Measurements from ENCODE around the gene HLX. TPM values are rescaled to one million over a fixed set of nuclear protein-coding genes. Genes with fewer than 3 reads are reported as not detected.

Gene HLX
- total and polyA plus RNA-seq, 4 donors, result 3.0 to 8.3 (median 6.1) TPM

DNA sequence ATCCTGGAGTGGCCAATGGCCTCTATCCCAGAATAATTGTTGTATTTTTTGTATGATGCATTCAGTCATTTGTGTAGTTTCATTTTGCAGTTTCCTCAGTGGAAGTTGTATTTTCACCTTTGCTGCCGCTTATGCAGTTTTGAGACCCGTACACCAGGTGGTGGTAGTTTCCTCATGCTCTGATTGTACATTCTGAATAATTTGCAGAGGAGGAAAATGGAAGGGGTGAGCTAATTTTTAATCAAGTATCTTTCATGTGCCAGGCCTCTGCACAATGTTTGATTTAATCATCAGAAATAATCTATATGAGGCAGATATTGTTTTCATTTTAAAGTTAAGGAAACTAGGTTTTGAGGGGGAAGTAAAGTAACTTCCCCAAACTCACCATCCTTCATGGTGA, 29.5 kb downstream of the HLX start:
- no peak for DNase-seq (ENCODE audit: low spot score)
- no peaks in the 10 kb centered on the region for H3K36me3 ChIP-seq (ENCODE audit: control insufficient read depth in 4 of 4, insufficient read depth in 3 of 4, low read depth in 1 of 4, low read length in 3 of 4)
- TF ChIP-seq FOXA1 (IDR thresholded peaks at IDR 0.05) (no peak), YY1 (IDR thresholded peaks at IDR 0.05) (peak; percentile 67), RAD21 (IDR thresholded peaks at IDR 0.05) (peak; percentile 96 to 97), JUND (IDR thresholded peaks at IDR 0.05) (no peak), EGR1 (IDR thresholded peaks at IDR 0.05; ENCODE audit: low read depth in 2 of 2) (peak in 1 of 2 donors; percentile 52), RXRA (IDR thresholded peaks at IDR 0.05) (peak in 1 of 2 donors; percentile 16), CTCF (IDR thresholded peaks at IDR 0.05; ENCODE audit: low read depth, low read length, missing input control) (peak; percentile 83), HNF4A (conservative IDR thresholded peaks at IDR 0.05) (peak in 1 of 2 donors; percentile 11)
- H3K9ac ChIP-seq (ENCODE audit: low read depth in 1 of 2, low read length in 2 of 2), result no peak overlapping the region
- H3K4me3 ChIP-seq (ENCODE audit: low read depth in 1 of 3, low read length in 3 of 3), result no peak overlapping the region
- no peaks in the 10 kb centered on the region for H3K9me3 ChIP-seq (ENCODE audit: control insufficient read depth in 4 of 4, low read length in 3 of 4)
- H3K27ac ChIP-seq (ENCODE audit: low read depth in 1 of 2, low read length in 2 of 2), result no peak overlapping the region
- peaks cover 5 to 17% (median 10%) of the 10 kb centered on the region in 4 donors for H3K4me1 ChIP-seq (ENCODE audit: control insufficient read depth in 4 of 4, insufficient read depth in 4 of 4, low read length in 3 of 4)
- no peaks in the 10 kb centered on the region for H3K27me3 ChIP-seq (ENCODE audit: control insufficient read depth in 4 of 4, insufficient read depth in 4 of 4, low read length in 3 of 4)
- 26% methylated on average over 2 of the region's 2 CpGs for WGBS

DNA sequence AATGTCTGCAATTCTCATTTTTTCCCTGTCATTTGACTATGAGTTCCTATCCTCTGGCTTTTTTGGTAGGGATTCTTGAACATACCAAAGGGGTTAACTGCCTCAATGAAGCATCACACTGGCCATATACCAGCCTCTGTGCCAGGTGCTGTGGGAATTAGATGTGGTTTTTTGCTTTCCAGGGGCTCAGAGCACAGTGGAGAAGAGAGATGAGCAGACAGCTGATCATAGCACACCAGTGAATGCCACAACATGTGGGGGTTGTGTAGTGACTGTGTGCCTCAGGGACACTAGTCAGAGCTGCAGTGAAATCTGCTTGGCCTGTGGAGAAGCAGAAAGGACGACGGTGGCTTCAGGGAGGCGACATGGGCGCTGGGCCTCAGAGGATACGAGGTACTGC, 30.8 kb downstream of the HLX start:
- DNase-seq (ENCODE audit: low spot score), result no peak
- Histone ChIP-seq H3K4me3 (ENCODE audit: low read depth in 1 of 3, low read length in 3 of 3) (no peak overlapping the region), H3K27ac (ENCODE audit: low read depth in 1 of 2, low read length in 2 of 2) (no peak overlapping the region), H3K36me3 (ENCODE audit: control insufficient read depth in 4 of 4, insufficient read depth in 3 of 4, low read depth in 1 of 4, low read length in 3 of 4) (no peaks in the 10 kb centered on the region), H3K9me3 (ENCODE audit: control insufficient read depth in 4 of 4, low read length in 3 of 4) (no peaks in the 10 kb centered on the region), H3K27me3 (ENCODE audit: control insufficient read depth in 4 of 4, insufficient read depth in 4 of 4, low read length in 3 of 4) (no peaks in the 10 kb centered on the region), H3K4me1 (ENCODE audit: control insufficient read depth in 4 of 4, insufficient read depth in 4 of 4, low read length in 3 of 4) (peaks cover 9 to 27% (median 18%) of the 10 kb centered on the region in 4 donors), H3K9ac (ENCODE audit: low read depth in 1 of 2, low read length in 2 of 2) (no peak overlapping the region)
- WGBS, result 88% methylated on average over 5 of the region's 5 CpGs
- no peak for TF ChIP-seq SP1 (IDR thresholded peaks at IDR 0.05)
- TF ChIP-seq GABPA (IDR thresholded peaks at IDR 0.05 in 1 of 2, conservative IDR thresholded peaks at IDR 0.05 in 1 of 2), result no peak
- TF ChIP-seq ZBTB33 (IDR thresholded peaks at IDR 0.05), result no peak
- no peak for TF ChIP-seq RXRA (IDR thresholded peaks at IDR 0.05)
- no peak for TF ChIP-seq TAF1 (conservative IDR thresholded peaks at IDR 0.05)
- TF ChIP-seq FOXA1 (IDR thresholded peaks at IDR 0.05), result no peak
- TF ChIP-seq, protein P1, sequence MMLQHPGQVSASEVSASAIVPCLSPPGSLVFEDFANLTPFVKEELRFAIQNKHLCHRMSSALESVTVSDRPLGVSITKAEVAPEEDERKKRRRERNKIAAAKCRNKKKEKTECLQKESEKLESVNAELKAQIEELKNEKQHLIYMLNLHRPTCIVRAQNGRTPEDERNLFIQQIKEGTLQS (IDR thresholded peaks at IDR 0.05), result no peak

- Histone ChIP-seq H3K9me3 (ENCODE audit: control insufficient read depth in 4 of 4, low read length in 3 of 4) (no peaks in the 10 kb centered on the region), H3K9ac (ENCODE audit: low read depth in 1 of 2, low read length in 2 of 2) (no peak overlapping the region), H3K27ac (ENCODE audit: low read depth in 1 of 2, low read length in 2 of 2) (peak overlapping the region in 1 of 2 donors; percentile 28), H3K36me3 (ENCODE audit: control insufficient read depth in 4 of 4, insufficient read depth in 3 of 4, low read depth in 1 of 4, low read length in 3 of 4) (no peaks in the 10 kb centered on the region), H3K27me3 (ENCODE audit: control insufficient read depth in 4 of 4, insufficient read depth in 4 of 4, low read length in 3 of 4) (no peaks in the 10 kb centered on the region), H3K4me3 (ENCODE audit: low read depth in 1 of 3, low read length in 3 of 3) (no peak overlapping the region), H3K4me1 (ENCODE audit: control insufficient read depth in 4 of 4, insufficient read depth in 4 of 4, low read length in 3 of 4) (peaks cover 12 to 20% (median 12%) of the 10 kb centered on the region in 4 donors)
- WGBS, result 45% methylated on average over 6 of the region's 6 CpGs
- DNase-seq (ENCODE audit: low spot score), result no peak
- TF ChIP-seq EGR1 (IDR thresholded peaks at IDR 0.05; ENCODE audit: low read depth in 2 of 2) (peak; percentile 61 to 92), RXRA (IDR thresholded peaks at IDR 0.05) (peak; percentile 92 to 93), HNF4A (conservative IDR thresholded peaks at IDR 0.05) (peak; percentile 84 to 85), NR2F2 (IDR thresholded peaks at IDR 0.05) (peak; percentile 80), FOXA2 (IDR thresholded peaks at IDR 0.05) (peak; percentile 87), SP1 (IDR thresholded peaks at IDR 0.05) (peak; percentile 92), FOXA1 (IDR thresholded peaks at IDR 0.05) (peak; percentile 51), TAF1 (conservative IDR thresholded peaks at IDR 0.05) (no peak), JUND (IDR thresholded peaks at IDR 0.05) (peak; percentile 49 to 50), RAD21 (IDR thresholded peaks at IDR 0.05) (peak; percentile 44 to 57), YY1 (IDR thresholded peaks at IDR 0.05) (peak; percentile 64), HNF4G (IDR thresholded peaks at IDR 0.05) (peak; percentile 59)
- TF ChIP-seq, protein P2, sequence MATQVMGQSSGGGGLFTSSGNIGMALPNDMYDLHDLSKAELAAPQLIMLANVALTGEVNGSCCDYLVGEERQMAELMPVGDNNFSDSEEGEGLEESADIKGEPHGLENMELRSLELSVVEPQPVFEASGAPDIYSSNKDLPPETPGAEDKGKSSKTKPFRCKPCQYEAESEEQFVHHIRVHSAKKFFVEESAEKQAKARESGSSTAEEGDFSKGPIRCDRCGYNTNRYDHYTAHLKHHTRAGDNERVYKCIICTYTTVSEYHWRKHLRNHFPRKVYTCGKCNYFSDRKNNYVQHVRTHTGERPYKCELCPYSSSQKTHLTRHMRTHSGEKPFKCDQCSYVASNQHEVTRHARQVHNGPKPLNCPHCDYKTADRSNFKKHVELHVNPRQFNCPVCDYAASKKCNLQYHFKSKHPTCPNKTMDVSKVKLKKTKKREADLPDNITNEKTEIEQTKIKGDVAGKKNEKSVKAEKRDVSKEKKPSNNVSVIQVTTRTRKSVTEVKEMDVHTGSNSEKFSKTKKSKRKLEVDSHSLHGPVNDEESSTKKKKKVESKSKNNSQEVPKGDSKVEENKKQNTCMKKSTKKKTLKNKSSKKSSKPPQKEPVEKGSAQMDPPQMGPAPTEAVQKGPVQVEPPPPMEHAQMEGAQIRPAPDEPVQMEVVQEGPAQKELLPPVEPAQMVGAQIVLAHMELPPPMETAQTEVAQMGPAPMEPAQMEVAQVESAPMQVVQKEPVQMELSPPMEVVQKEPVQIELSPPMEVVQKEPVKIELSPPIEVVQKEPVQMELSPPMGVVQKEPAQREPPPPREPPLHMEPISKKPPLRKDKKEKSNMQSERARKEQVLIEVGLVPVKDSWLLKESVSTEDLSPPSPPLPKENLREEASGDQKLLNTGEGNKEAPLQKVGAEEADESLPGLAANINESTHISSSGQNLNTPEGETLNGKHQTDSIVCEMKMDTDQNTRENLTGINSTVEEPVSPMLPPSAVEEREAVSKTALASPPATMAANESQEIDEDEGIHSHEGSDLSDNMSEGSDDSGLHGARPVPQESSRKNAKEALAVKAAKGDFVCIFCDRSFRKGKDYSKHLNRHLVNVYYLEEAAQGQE (IDR thresholded peaks at IDR 0.05), result peak; percentile 41
- TF ChIP-seq, protein P1 (IDR thresholded peaks at IDR 0.05), result no peak
Measured at GRCh38 chr1:220914283-220915116, 35.3 kb downstream of the HLX start.

Measured in liver (tissue), 9 donors.